ENCODE data around the gene ARHGAP45. TPM values are rescaled to one million over a fixed set of nuclear protein-coding genes. Genes with fewer than 3 reads are reported as not detected.

ARHGAP45 gene
- total and polyA plus RNA-seq, 4 donors: 7.4 to 38.6 (median 18.5) TPM

DNA sequence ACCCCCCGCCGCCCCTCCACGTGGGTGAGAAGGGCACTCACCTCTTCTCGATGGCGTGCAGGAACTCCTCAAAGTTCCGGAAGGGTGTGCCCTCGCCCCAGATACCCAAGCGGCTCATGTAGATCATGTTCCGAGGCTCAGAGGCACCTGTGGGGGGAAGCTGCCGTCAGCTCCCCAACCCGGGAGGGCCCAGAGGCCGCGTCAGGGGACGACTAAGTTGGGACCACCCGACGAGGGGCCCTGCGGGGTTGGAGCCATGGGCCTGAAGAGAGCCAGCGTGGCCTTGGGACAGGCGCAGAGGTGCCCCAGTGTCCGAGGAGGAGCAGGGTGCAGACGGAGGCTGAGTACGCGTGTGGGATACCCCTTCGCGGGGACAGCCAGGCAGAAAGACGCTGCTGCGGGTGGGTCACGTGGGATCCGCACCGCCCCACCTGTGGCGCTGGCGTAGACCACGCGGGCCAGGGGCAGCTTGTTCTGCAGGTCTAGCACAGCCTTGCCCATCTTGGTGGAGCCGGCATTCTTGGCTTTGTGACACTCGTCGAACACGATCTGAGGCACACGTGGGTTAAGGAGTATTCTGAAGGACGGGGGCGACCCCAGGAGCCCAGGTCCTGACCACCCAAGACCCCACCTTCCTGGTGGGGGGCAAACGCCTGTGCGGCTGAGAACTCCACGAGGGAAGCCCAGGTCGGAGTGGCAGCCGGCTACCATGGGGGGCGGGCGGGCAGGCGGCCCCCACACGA lies 52.7 kb downstream of the ARHGAP45 start:
- H3K4me1 ChIP-seq (ENCODE audit: control insufficient read depth in 1 of 2, insufficient read depth in 2 of 2, low read length in 2 of 2): no peaks in the 10 kb centered on the region
- no peaks in the 10 kb centered on the region for H3K9me3 ChIP-seq (ENCODE audit: control insufficient read depth, low read length)
- H3K27me3 ChIP-seq (ENCODE audit: control insufficient read depth in 1 of 2, insufficient read depth in 2 of 2, low read length in 1 of 2): no peaks in the 10 kb centered on the region
- H3K4me3 ChIP-seq (ENCODE audit: low read length in 2 of 2): no peak overlapping the region
- intact Hi-C loops (cut with DNase I): no loop called here
- ATAC-seq (ENCODE audit: low FRiP score) (no peak), DNase-seq (no peak)
- H3K27ac ChIP-seq (ENCODE audit: low read depth in 1 of 2, low read length in 2 of 2): no peak overlapping the region
- 91 to 92% methylated on average over 45 to 50 of the region's 50 CpGs for WGBS, 2 donors
- H3K36me3 ChIP-seq (ENCODE audit: control insufficient read depth in 1 of 2, insufficient read depth in 2 of 2, low read length in 1 of 2): peaks cover 0 to 6% of the 10 kb centered on the region in 2 donors

DNA sequence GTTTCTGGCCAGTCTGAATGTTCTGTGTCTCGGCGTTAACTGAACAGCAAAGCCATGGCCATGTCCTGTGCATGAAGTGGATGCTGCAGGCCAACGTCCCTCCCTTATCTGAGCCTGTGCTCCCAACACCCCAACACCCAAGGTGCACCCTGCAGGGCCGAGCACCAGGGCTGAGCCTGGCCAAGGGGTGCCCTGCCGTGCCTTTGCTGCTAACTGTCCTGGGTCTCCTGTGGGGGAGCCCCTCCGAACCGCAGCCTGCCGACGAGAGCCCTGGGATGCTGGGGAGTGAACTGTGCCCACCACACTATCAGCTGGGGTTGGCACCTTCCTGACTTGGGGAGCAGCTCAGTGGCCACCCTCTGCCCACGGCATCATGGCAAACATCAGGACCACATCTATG lies 54.4 kb downstream of the ARHGAP45 start:
- 93 to 96% methylated on average over 10 of the region's 10 CpGs for WGBS, 2 donors

DNA sequence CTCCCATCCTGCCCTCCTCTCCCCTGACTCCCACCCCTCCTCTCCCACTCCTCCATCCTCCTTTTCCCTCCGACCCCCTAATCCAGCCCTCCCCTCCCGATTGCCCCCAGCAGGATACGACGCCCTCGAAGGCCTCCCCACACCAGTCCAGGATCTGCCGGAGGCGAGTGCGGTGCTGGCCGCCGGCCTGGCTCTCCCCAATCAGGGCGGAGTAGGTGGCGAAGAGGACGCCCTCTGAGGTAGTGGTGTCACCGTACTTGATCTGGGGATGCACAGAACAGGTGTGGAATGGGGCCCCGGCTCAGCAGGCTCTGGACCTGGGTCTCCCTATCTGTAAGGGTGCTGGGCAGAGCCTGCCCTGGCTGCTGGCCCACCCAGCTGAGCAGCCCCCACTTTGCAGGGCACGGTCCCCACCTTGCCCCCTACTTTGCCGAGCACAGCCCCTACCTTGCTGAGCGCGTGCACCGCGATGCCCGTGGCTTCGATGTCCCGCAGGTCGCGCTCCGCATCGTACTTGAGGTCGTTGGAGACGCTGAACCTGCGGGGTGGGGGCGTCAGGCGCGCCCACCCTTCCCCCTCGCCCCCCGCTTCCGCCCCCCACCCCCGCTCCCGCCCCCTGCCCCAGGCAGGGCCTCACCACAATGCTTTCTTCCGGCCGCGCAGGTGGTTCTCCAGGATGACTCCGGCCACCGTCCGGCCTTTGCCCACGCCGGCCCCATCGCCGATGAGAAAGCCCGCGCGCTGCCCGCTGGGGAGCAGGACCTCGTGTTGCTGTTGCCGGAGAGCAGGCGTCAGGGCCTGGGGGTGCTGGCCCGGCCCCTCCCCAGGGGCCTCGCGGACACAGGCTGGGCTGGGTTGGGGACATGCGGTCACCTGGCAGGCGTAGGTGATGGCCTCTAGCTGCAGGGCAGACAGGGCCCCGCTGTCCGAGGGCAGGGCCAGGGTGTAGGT lies 55.3 kb downstream of the ARHGAP45 start:
- Histone ChIP-seq H3K36me3 (ENCODE audit: control insufficient read depth in 1 of 2, insufficient read depth in 2 of 2, low read length in 1 of 2) (peaks cover 0 to 3% of the 10 kb centered on the region in 2 donors), H3K27ac (ENCODE audit: low read depth in 1 of 2, low read length in 2 of 2) (no peak overlapping the region), H3K9me3 (ENCODE audit: control insufficient read depth, low read length) (no peaks in the 10 kb centered on the region), H3K4me1 (ENCODE audit: control insufficient read depth in 1 of 2, insufficient read depth in 2 of 2, low read length in 2 of 2) (no peaks in the 10 kb centered on the region), H3K27me3 (ENCODE audit: control insufficient read depth in 1 of 2, insufficient read depth in 2 of 2, low read length in 1 of 2) (no peaks in the 10 kb centered on the region), H3K4me3 (ENCODE audit: low read length in 2 of 2) (no peak overlapping the region)
- DNase-seq (no peak), ATAC-seq (ENCODE audit: low FRiP score) (no peak)
- intact Hi-C loops (cut with DNase I): no loop called here
- 94% methylated on average over 63 of the region's 63 CpGs for WGBS, 2 donors

More for the DNA sequence above, 54.4 kb downstream of the ARHGAP45 start:
- Histone ChIP-seq H3K27ac (ENCODE audit: low read depth in 1 of 2, low read length in 2 of 2) (no peak overlapping the region), H3K9me3 (ENCODE audit: control insufficient read depth, low read length) (no peaks in the 10 kb centered on the region), H3K36me3 (ENCODE audit: control insufficient read depth in 1 of 2, insufficient read depth in 2 of 2, low read length in 1 of 2) (peaks cover 0 to 6% of the 10 kb centered on the region in 2 donors), H3K27me3 (ENCODE audit: control insufficient read depth in 1 of 2, insufficient read depth in 2 of 2, low read length in 1 of 2) (no peaks in the 10 kb centered on the region), H3K4me3 (ENCODE audit: low read length in 2 of 2) (no peak overlapping the region), H3K4me1 (ENCODE audit: control insufficient read depth in 1 of 2, insufficient read depth in 2 of 2, low read length in 2 of 2) (no peaks in the 10 kb centered on the region)
- ATAC-seq (ENCODE audit: low FRiP score) (no peak), DNase-seq (no peak)
- intact Hi-C loops (cut with DNase I): no loop called here

DNA sequence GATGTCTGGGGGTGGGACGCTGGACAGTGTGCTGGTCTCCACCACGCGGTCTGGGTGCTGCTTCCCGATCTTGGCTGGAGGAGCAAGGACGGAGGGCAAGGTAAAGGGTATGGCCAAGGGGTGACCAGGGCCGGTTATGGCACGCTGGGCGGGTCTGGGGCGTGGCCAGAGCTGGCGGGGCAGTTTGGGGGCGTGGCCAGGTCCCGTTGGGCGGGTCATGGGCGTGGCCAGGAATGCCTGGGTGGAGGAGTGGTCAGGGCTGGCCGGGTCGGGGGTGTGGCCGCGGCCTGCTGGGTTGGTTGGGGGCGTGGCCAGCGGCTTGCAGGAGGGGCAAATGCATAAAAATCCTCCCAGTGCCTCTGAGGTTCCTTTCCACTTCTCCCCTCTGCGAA lies 56.0 kb downstream of the ARHGAP45 start:
- Histone ChIP-seq H3K27me3 (ENCODE audit: control insufficient read depth in 1 of 2, insufficient read depth in 2 of 2, low read length in 1 of 2) (no peaks in the 10 kb centered on the region), H3K4me3 (ENCODE audit: low read length in 2 of 2) (no peak overlapping the region), H3K27ac (ENCODE audit: low read depth in 1 of 2, low read length in 2 of 2) (no peak overlapping the region), H3K4me1 (ENCODE audit: control insufficient read depth in 1 of 2, insufficient read depth in 2 of 2, low read length in 2 of 2) (no peaks in the 10 kb centered on the region), H3K9me3 (ENCODE audit: control insufficient read depth, low read length) (no peaks in the 10 kb centered on the region), H3K36me3 (ENCODE audit: control insufficient read depth in 1 of 2, insufficient read depth in 2 of 2, low read length in 1 of 2) (no peaks in the 10 kb centered on the region)
- DNase-seq: peak; percentile 77 to 93
- no peak for ATAC-seq (ENCODE audit: low FRiP score)
- whole genome bisulfite sequencing, 2 donors: 57 to 58% methylated on average over 18 to 21 of the region's 21 CpGs
- intact Hi-C loops (cut with DNase I): no loop called here

DNA sequence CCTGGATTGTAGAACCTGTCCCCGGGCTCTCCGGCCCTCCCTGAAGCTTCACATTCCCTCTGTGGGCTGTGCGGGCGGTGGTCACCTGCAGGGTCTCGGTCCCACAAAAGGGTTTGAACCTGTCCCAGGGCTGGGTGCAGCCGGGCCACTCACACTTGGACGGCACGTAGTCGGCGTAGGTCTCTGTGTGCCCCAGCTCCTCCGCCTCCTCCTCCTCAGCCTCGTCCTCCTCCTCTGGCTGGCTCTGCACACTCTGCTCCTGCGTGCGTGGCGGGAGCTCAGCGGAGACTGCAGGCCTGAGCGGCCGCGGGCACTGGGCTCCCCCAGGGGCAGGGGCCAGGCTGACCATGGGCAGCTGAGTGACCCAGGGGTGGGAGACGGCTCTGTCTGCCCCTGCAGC lies 56.4 kb downstream of the ARHGAP45 start:
- no peak overlapping the region for H3K4me3 ChIP-seq (ENCODE audit: low read length in 2 of 2)
- 95% methylated on average over 20 of the region's 20 CpGs for WGBS, 2 donors
- no peaks in the 10 kb centered on the region for H3K27me3 ChIP-seq (ENCODE audit: control insufficient read depth in 1 of 2, insufficient read depth in 2 of 2, low read length in 1 of 2)
- H3K4me1 ChIP-seq (ENCODE audit: control insufficient read depth in 1 of 2, insufficient read depth in 2 of 2, low read length in 2 of 2): no peaks in the 10 kb centered on the region
- intact Hi-C loops (cut with DNase I): no loop called here
- H3K36me3 ChIP-seq (ENCODE audit: control insufficient read depth in 1 of 2, insufficient read depth in 2 of 2, low read length in 1 of 2): no peaks in the 10 kb centered on the region
- no peak overlapping the region for H3K27ac ChIP-seq (ENCODE audit: low read depth in 1 of 2, low read length in 2 of 2)
- DNase-seq: no peak
- no peaks in the 10 kb centered on the region for H3K9me3 ChIP-seq (ENCODE audit: control insufficient read depth, low read length)
- ATAC-seq (ENCODE audit: low FRiP score): no peak

DNA sequence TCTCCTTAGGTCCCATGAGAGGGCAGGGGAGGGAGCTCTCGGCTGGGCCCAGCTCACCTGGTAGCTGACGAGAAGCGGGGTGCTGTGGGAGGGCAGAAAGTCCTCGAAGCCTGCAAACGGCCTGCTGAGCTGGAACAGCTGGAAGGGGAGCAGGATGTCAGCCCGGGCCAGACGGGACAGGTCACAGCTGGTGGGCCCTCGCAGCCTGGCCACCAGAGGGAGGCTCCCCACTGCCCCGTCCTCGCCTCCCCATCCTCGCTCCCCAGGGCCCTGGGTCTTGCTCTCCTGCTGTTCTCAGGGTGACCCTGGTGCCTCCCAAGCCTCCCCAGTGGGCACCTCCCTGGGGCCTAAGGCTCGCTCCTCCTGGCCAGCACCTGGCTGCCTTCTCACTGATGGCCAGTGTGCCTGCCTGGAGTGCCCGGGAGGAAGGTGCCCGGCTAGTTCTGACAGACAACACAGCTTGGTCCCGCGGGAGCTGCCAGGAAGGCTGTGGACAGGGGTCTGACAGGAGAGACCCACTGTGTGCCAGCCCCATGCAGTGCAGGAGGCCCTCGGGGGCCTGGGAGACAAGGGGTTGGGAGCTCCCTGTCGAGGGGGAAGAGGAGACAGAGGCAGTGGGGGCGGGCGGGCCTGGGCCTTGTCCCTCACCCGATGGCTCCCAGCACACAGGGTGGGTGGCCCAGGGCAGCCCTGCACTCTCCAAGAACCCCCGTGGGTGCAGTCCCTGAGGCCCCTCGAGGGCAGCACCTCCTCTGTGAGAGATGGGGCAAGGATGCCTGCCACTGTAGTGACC lies 57.1 kb downstream of the ARHGAP45 start:
- H3K4me1 ChIP-seq (ENCODE audit: control insufficient read depth in 1 of 2, insufficient read depth in 2 of 2, low read length in 2 of 2): no peaks in the 10 kb centered on the region
- intact Hi-C loops (cut with DNase I): no loop called here
- ATAC-seq (ENCODE audit: low FRiP score) (no peak), DNase-seq (no peak)
- H3K9me3 ChIP-seq (ENCODE audit: control insufficient read depth, low read length): no peaks in the 10 kb centered on the region
- no peak overlapping the region for H3K4me3 ChIP-seq (ENCODE audit: low read length in 2 of 2)
- no peaks in the 10 kb centered on the region for H3K27me3 ChIP-seq (ENCODE audit: control insufficient read depth in 1 of 2, insufficient read depth in 2 of 2, low read length in 1 of 2)
- H3K27ac ChIP-seq (ENCODE audit: low read depth in 1 of 2, low read length in 2 of 2): no peak overlapping the region
- 87 to 88% methylated on average over 21 to 23 of the region's 23 CpGs for WGBS, 2 donors
- no peaks in the 10 kb centered on the region for H3K36me3 ChIP-seq (ENCODE audit: control insufficient read depth in 1 of 2, insufficient read depth in 2 of 2, low read length in 1 of 2)

DNA sequence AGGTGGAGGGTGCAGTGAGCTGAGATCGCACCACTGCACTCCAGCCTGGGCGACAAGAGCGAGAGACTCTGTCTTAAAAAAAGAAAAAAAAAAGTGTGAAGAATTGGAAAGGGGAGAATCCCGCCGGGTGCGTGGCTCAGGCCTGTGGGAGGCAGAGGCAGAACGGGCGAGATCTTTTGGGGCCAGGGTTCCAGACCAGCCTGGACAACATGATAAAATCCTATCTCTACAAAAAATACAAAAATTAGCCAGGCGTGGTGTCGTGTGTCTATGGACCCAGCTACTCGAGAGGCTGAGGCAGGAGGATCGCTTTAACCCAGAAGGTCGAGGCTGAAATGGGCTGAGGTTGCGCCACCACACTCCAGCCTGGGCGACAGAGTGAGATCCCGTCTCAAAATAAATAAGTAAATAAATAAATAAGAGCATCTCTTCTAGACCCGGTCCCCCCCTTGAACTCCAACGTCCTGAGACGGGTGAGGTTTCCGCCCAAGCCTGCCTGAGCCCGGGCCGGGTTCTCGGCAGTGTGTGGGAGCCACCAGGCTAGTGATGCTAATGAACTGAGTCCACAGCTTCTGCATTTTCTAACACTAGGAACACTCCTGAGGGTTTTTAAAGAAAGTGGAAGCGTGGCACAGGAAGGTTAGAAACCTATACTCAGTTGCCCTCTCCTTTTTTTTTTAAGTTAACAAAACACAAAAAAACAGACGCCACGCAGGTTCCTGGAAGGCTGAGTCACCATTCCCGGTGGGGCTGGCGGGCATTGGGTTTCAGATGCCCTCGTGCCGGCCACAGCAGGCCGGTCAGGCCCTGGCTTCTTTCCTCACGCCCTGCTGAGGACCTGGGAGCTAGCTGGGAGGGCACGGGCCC lies 58.9 kb downstream of the ARHGAP45 start:
- no peaks in the 10 kb centered on the region for H3K36me3 ChIP-seq (ENCODE audit: control insufficient read depth in 1 of 2, insufficient read depth in 2 of 2, low read length in 1 of 2)
- no peaks in the 10 kb centered on the region for H3K27me3 ChIP-seq (ENCODE audit: control insufficient read depth in 1 of 2, insufficient read depth in 2 of 2, low read length in 1 of 2)
- peak overlapping the region in 1 of 2 donors; percentile 61 for H3K27ac ChIP-seq (ENCODE audit: low read depth in 1 of 2, low read length in 2 of 2)
- H3K9me3 ChIP-seq (ENCODE audit: control insufficient read depth, low read length): no peaks in the 10 kb centered on the region
- intact Hi-C loops (cut with DNase I): no loop called here
- WGBS, 2 donors: 83 to 85% methylated on average over 31 to 33 of the region's 33 CpGs
- no peaks in the 10 kb centered on the region for H3K4me1 ChIP-seq (ENCODE audit: control insufficient read depth in 1 of 2, insufficient read depth in 2 of 2, low read length in 2 of 2)
- no peak overlapping the region for H3K4me3 ChIP-seq (ENCODE audit: low read length in 2 of 2)
- DNase-seq (peak in 1 of 2 donors; percentile 78), ATAC-seq (ENCODE audit: low FRiP score) (no peak)

Data from aorta (tissue), 5 donors.